Measurements from ENCODE around the gene MSI1.
"Not testable (repeated sequence)": the region's sequence is repeated elsewhere in the genome, so short reads cannot be mapped to it uniquely, and the experiment has no call there.

Gene MSI1

GRCh38 chr12:120353556-120354317, 15.2 kb downstream of the MSI1 start:
- DNase-seq = no peak

DNA sequence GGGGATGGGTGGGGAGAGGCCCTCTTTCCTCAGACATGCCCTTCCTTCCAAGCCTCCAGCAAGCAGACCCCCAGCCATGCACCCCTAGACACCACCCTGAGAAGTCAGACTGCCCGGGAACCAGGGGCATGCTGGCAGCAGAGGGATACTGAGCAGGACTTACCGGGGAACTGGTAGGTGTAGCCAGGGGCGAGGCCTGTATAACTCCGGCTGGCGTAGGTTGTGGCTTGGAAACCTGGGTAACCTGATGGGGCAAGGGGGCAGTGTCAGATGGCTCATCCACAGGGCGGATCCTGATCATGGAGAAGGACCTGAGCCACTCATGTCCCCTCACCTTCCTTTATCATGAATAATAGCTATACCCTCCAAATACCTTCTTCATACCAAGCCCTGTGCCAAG, 15.8 kb downstream of the MSI1 start:
- DNase-seq = no peak

GRCh38 chr12:120352117-120352516, 16.8 kb downstream of the MSI1 start:
- DNase-seq = no peak

- DNase-seq = no peak
These were observed 18.2 kb downstream of the MSI1 start for GRCh38 chr12:120350576-120351350.

- no peak for DNase-seq
These were observed 21.2 kb downstream of the MSI1 start for GRCh38 chr12:120347766-120348165.

DNA sequence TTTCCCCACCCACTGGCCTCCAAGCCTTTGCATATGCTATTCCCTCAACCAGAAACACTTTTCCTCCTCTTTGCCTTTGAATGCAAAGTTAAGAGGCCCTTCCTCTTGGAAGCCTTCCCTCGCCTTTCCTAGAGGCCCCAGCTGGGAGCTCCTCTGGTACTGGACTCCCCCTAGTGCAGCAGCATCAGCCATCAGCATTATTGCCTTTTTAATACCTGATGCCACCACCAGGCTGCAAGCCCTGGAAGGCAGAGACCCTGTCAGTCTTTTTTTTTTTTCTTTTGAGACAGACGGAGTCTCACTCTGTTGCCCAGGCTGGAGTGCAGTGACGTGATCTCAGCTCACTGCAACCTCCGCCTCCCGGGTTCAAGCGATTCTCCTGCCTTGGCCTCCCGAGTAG, 22.3 kb downstream of the MSI1 start:
- DNase-seq = no peak

DNA sequence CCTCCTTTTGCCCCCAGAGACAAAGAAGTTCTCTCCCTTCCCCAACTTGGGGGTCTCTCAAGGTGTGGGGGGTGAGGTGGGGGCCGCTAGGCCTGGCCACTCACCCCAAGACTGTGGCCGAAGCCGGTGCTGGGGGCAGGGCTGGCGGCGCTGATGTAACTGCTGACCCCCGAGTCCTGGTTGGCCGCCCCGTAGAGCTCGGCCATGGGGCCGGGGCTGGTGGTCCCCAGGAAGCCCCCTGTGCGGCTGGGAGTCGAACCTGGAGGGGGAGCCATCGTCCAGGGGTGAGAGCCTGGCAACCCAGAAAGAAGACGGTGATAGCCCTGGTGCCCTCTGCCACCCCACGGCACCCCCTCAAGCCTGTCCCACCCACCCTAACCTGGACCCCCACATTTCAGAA, 22.9 kb downstream of the MSI1 start:
- DNase-seq = no peak

GRCh38 chr12:120343692-120344091, 25.3 kb downstream of the MSI1 start:
- no peak for DNase-seq

DNA sequence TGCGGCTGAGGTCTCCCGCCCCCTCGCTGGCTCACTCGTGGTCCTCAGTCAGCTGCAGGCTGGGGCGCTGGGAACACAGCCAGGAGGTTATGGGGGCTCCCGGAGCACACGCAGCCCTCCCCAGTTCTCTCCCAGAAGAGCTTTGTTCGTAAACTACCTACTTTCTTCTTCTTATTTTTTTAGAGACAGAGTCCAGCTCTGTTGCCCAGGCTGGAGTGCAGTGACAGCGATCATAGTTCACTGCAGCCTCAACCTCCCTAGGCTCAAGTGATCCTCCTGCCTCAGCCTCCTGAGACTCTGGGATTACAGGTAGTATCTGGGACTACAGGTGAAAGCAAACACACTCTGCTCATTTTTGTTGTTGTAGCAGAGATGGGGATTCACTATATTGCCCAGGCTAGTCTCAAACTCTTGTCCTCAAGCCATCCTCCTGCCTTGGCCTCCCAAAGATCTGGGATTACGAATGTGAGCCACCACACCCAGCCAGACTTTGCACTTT, 25.9 kb downstream of the MSI1 start:
- no peak for DNase-seq

GRCh38 chr12:120342175-120343038, 26.6 kb downstream of the MSI1 start:
- DNase-seq = no peak

GRCh38 chr12:120339256-120339655, 29.7 kb downstream of the MSI1 start:
- DNase-seq = no peak

DNA sequence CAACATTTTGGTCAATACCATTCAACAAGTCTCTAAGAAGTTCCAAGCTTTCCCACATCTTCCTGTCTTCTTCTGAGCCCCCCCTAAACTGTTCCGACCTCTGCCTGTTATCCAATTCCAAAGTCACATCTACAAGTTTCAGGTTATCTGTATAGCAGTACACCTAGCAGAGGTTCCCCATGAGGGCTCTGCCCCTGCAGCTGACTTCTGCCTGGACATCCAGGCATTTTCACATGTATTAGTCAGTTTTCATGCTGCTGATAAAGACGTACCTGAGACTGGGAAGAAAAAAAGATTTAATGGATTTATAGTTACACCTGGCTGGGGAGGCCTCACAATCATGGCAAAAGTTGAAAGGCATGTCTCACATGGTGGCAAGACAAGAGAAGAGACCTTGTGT, 31.2 kb downstream of the MSI1 start:
- no peak for DNase-seq

- not testable (repeated sequence) for DNase-seq
These were observed 32.6 kb downstream of the MSI1 start for GRCh38 chr12:120336392-120336791.

DNA sequence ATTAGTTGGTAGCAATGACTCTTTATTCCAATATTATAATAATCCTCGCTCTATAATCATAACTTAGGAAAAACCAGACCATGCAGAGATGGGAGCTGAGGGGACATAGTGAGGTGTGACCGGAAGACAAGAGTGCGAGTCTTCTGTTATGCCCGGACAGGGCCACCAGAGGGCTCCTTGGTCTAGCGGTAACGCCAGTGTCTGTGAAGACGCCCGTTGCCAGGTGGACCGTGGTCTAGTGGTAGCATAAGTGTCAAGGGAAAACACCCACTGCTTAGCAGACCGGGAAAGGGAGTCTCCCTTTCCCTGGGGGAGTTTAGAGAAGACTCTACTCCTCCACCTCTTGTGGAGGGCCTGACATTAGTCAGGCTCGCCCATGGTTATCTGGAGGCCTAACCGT, 33.5 kb downstream of the MSI1 start:
- peak; percentile 17 for DNase-seq

DNA sequence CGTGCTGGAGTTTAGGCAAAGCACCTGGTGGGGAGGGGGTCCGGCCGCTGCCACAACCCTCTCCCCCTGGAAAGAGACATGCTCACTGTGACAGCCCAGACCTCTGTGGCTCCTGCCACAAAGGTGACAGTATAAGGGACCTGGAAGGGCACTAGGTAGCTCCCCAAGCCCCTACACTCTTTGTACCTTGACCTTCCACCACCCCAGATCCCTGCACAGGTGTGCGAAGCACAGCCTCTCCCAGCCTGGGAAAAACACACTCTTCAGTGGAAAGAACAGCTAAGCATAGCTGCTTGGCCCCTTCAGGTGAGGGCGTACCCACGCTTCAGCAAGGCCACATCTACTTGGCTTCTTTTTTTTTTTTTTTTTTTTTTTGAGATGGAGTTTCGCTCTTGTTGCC, 36.4 kb downstream of the MSI1 start:
- no peak for DNase-seq

GRCh38 chr12:120332041-120332440, 36.9 kb downstream of the MSI1 start:
- DNase-seq = no peak

DNA sequence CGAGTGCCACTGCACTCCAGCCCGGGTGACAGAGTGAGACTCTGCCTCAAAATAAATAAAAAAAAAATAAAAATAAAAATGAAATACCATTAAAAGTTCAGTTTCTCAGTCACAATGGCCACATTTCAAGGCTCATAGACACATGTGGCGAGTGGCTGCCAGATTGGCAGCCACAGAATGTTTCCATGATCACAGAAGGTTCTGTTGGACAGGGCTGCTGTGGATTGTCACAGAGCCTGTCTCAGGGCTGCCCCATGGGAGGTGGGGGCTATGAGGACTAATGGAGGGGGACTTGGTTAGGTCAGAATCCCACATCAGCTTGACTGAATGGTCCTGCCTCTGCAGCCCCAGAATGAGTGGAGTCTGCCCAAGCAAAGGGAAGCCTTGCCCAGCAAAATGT, 37.6 kb downstream of the MSI1 start:
- DNase-seq = no peak

DNA sequence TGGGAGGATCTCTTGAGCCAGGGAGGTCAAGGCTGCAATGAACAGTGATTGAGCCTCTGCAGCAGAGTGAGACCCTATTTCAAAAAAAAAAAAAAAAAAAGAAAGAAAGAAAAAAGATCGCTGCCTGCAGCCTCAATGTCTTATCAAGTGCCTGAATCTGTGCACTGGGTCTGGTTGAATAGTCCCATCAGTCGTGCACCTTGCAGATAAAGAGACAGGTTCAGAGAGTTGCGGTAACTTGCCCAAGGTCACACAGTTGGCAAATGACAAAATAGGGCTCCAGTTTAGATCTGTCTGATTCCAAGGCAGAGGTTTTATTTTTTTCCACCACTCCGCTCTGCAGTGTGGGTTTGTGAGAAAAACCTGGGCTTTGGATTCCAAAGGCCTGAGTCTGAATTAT, 40.7 kb downstream of the MSI1 start:
- DNase-seq = no peak

GRCh38 chr12:120327593-120327992, 41.4 kb downstream of the MSI1 start, which contains the start of gene PLA2G1B:
Gene PLA2G1B, minus strand, starts transcription at chr12:120327779. Its CDS starts 26 bp downstream, at chr12:120327753.
- no peak for DNase-seq

GRCh38 chr12:120324841-120325417, 44.0 kb downstream of the MSI1 start:
- DNase-seq = no peak

DNA sequence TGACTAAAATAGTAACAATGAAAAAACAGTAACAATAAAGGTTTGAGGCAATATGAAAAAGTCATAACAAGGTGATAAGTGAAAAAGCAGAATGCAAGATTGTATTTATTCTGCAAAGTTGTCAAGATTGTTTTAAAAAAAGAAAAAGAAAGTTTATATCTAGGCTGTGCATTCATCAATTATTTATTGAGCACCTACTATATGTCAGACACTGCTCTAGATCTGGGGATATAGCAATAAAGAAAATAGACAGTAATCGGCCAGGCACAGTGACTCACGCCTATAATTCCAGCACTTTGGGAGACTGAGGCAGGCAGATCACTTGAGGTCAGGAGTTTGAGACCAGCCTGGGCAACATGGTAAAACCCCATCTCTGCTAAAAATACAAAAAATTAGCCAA, 45.2 kb downstream of the MSI1 start:
- DNase-seq = no peak

GRCh38 chr12:120321382-120322202, 47.4 kb downstream of the MSI1 start:
- no peak for DNase-seq

Data from amniotic stem cell (primary cell).